Mucosa of descending colon (tissue), 3 donors: ENCODE data around the gene ZBTB20. TPM values are rescaled to one million over a fixed set of nuclear protein-coding genes. Genes with fewer than 3 reads are reported as not detected.

Source experiments
- ATAC-seq: fragments of 200-7000 bp; cut with Tn5 transposase; one replicate; pipeline ENCODE4 v1.9.1; 2020; ENCODE audit warnings: mild to moderate bottlenecking, moderate library complexity
- DNase-seq, 3 donors: peaks; one replicate each; pipeline ENCODE4 v3.0.0-alpha.2; 2020
- H3K36me3 ChIP-seq: fragments of 200-600 bp; one replicate; pipeline ENCODE4 v1.8.0; 2021; ENCODE audit warnings: low read depth, mild to moderate bottlenecking
- H3K4me1 ChIP-seq: fragments of 200-600 bp; one replicate; pipeline ENCODE4 v1.8.0; 2021; ENCODE audit warnings: low read depth, mild to moderate bottlenecking
- H3K4me3 ChIP-seq: fragments of 200-600 bp; one replicate; pipeline ENCODE4 v1.8.0; 2021; ENCODE audit warnings: mild to moderate bottlenecking
- H3K9me3 ChIP-seq: fragments of 200-600 bp; one replicate; pipeline ENCODE4 v1.8.0; 2021; ENCODE audit warnings: mild to moderate bottlenecking
- CTCF ChIP-seq: fragments of 200-600 bp; IDR thresholded peaks from one replicate; pipeline ENCODE4 v1.8.0; 2022; ENCODE audit warnings: antibody characterized with exemption, mild to moderate bottlenecking
- intact Hi-C, 2 donors: fragments of 100-400 bp; cut with DNase I in 1 of 2; cut with micrococcal nuclease in 1 of 2; formaldehyde crosslinking; loops; one replicate each; pipeline versions ENCODE4 v1.11.0 to v1.11.1; 2022; cut with DNase I, micrococcal nuclease
- total RNA-seq, 3 donors: library from RNA; stranded (reverse); fragmentation: NEBNext Ultra II Directional in 2 of 3; extraction: Animal tissue kit (Norgen Biotek cat#: 25700) in 2 of 3; gene quantifications; one replicate each; pipeline versions ENCODE4 v1.2.1 to v1.2.4, GENCODE V29; 2021 to 2023
- donor health status: DM: no; HTN: no; CAD: no; lungs with moderate emphysema.
- donor health status: DM: no; HTN: no; CAD: no.
- donor health status: DM: no; HTN: yes; CAD: no.

ZBTB20 gene
- total RNA-seq, 3 donors from 2014 or later = 30.6 to 85.6 (median 37.3) TPM

GRCh38 chr3:114556657-114557213 is 590.4 kb downstream of the ZBTB20 start:
- Histone ChIP-seq H3K4me1 (no peaks in the 10 kb centered on the region), H3K4me3 (no peak overlapping the region), H3K36me3 (no peaks in the 10 kb centered on the region), H3K9me3 (no peaks in the 10 kb centered on the region)
- intact Hi-C loops = no loop called here
- no peak for TF ChIP-seq CTCF
- DNase-seq (no peak), ATAC-seq (no peak)

- ATAC-seq = no peak
- no peaks in the 10 kb centered on the region for H3K36me3 ChIP-seq
- TF ChIP-seq CTCF = no peak
- intact Hi-C loops = no loop called here
- H3K4me1 ChIP-seq = no peaks in the 10 kb centered on the region
- H3K4me3 ChIP-seq = no peak overlapping the region
- H3K9me3 ChIP-seq = no peaks in the 10 kb centered on the region
- DNase-seq = no peak
Measured at GRCh38 chr3:114554731-114555130, 592.4 kb downstream of the ZBTB20 start.

GRCh38 chr3:114553949-114554593 is 593.0 kb downstream of the ZBTB20 start:
- ATAC-seq = no peak
- H3K9me3 ChIP-seq = no peaks in the 10 kb centered on the region
- DNase-seq = no peak
- intact Hi-C loops = no loop called here
- no peaks in the 10 kb centered on the region for H3K36me3 ChIP-seq
- no peak overlapping the region for H3K4me3 ChIP-seq
- no peak for TF ChIP-seq CTCF
- no peaks in the 10 kb centered on the region for H3K4me1 ChIP-seq

- H3K4me3 ChIP-seq = no peak overlapping the region
- ATAC-seq (no peak), DNase-seq (no peak)
- H3K9me3 ChIP-seq = no peaks in the 10 kb centered on the region
- intact Hi-C loops = no loop called here
- no peaks in the 10 kb centered on the region for H3K4me1 ChIP-seq
- H3K36me3 ChIP-seq = no peaks in the 10 kb centered on the region
- TF ChIP-seq CTCF = no peak
Measured at GRCh38 chr3:114552527-114552812, 594.6 kb downstream of the ZBTB20 start.

- no peaks in the 10 kb centered on the region for H3K36me3 ChIP-seq
- intact Hi-C loops = no loop called here
- no peaks in the 10 kb centered on the region for H3K9me3 ChIP-seq
- ATAC-seq (no peak), DNase-seq (no peak)
- no peaks in the 10 kb centered on the region for H3K4me1 ChIP-seq
- TF ChIP-seq CTCF = no peak
- no peak overlapping the region for H3K4me3 ChIP-seq
Measured at GRCh38 chr3:114551770-114552526, 595.1 kb downstream of the ZBTB20 start.
